Measurements from ENCODE around the gene ZNF674. TPM values are rescaled to one million over a fixed set of nuclear protein-coding genes. Genes with fewer than 3 reads are reported as not detected.

ZNF674 gene
- total and polyA plus RNA-seq, 2 donors (not counting 3 experiments of a cell fraction or from before 2014, with no cell fraction given) = 2.5 to 6.7 TPM

DNA sequence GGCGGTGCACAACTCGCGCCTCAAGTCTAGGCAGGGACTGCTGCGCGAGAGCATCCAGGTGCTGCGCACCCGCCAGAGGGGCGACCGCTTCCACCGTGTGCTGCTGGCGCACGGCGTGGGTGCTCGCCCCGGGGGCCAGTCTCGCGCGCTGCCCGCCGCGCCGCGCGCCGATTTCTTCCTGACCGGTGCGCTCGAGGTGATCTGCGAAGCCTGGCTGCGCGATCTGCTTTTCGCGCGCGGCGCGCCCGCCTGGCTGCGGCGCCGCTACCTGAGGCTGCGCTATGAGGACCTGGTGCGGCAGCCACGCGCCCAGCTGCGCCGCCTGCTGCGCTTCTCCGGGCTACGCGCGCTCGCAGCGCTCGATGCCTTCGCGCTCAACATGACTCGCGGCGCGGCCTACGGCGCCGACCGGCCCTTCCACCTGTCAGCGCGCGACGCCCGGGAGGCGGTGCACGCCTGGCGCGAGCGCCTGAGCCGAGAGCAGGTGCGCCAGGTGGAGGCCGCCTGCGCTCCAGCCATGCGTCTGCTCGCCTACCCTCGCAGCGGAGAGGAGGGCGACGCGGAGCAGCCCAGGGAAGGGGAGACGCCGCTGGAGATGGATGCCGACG lies 29.7 kb upstream of the ZNF674 start:
- peaks cover 30% of the 10 kb centered on the region for H3K4me1 ChIP-seq (ENCODE audit: control insufficient read depth, extremely low read depth, insufficient read depth, low read length)
- TF ChIP-seq EZH2 (IDR thresholded peaks at IDR 0.05; ENCODE audit: borderline replicate concordance, low read depth, low read length, severe bottlenecking) = no peak
- no peak for TF ChIP-seq POLR2AphosphoS5 (IDR thresholded peaks at IDR 0.05; ENCODE audit: insufficient read depth, low read depth, low read length)
- TF ChIP-seq POLR2A (IDR thresholded peaks at IDR 0.05; ENCODE audit: low read depth, low read length) = no peak
- TF ChIP-seq FOS (IDR thresholded peaks at IDR 0.05; ENCODE audit: borderline replicate concordance, insufficient read depth, low read length) = no peak
- TF ChIP-seq, protein P1, sequence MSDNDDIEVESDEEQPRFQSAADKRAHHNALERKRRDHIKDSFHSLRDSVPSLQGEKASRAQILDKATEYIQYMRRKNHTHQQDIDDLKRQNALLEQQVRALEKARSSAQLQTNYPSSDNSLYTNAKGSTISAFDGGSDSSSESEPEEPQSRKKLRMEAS (IDR thresholded peaks at IDR 0.05; ENCODE audit: insufficient read depth, insufficient read length) = no peak
- no peak for TF ChIP-seq GATA2 (IDR thresholded peaks at IDR 0.05; ENCODE audit: insufficient read depth, insufficient read length, low read depth, low read length)
- TF ChIP-seq JUN (IDR thresholded peaks at IDR 0.05; ENCODE audit: borderline replicate concordance, insufficient read depth, insufficient read length, low read depth) = no peak
- H3K9me3 ChIP-seq (replicated peaks; ENCODE audit: control insufficient read depth, insufficient read depth, low read length) = no peaks in the 10 kb centered on the region
- BruUV-seq (replicated peaks) = no TSS peak
- no peaks in the 10 kb centered on the region for H4K20me1 ChIP-seq (replicated peaks; ENCODE audit: control insufficient read depth, extremely low read depth, insufficient read depth, low read length)
- H3K4me3 ChIP-seq (replicated peaks in 1 of 3; ENCODE audit: insufficient read depth in 1 of 3, low read depth in 1 of 3, low read length in 3 of 3) = peak overlapping the region; percentile 48 to 67 (median 61)
- POLR2A ChIA-PET = no interaction called here
- CTCF ChIA-PET = interaction anchor here (0.6 to 4.0 kb wide), 3 partner anchors 8 to 67 kb away, joined by 3 to 11 read pairs (median 4); no protein-coding TSS in a partner anchor
- intact Hi-C loops (cut with micrococcal nuclease) = loop anchor here (1.0 to 10.0 kb wide), 2 partner anchors 51 to 220 kb away; no protein-coding TSS in a partner anchor
- H2AFZ ChIP-seq (ENCODE audit: low read depth, low read length) = peak overlapping the region; percentile 48
- dilution Hi-C loops (cut with MboI; ENCODE audit: extremely low pct_ligation_motif_present, low sequenced_read_pairs) = no loop called here
- H3K9ac ChIP-seq (replicated peaks; ENCODE audit: extremely low read depth, insufficient read depth, low read length) = no peak overlapping the region
- peak overlapping the region; percentile 76 for H3K4me2 ChIP-seq (ENCODE audit: insufficient read depth, low read length)
- peak; percentile 26 for DNase-seq (ENCODE audit: low read depth, low spot score)
- H3K36me3 ChIP-seq (ENCODE audit: control insufficient read depth in 2 of 2, extremely low read depth in 1 of 2, insufficient read depth in 2 of 2, low read length in 2 of 2) = no peaks in the 10 kb centered on the region
- peak; percentile 37 for FAIRE-seq
- H3K9me1 ChIP-seq (replicated peaks; ENCODE audit: control insufficient read depth, extremely low read depth, insufficient read depth, low read length) = no peaks in the 10 kb centered on the region
- no peak overlapping the region for H3K27ac ChIP-seq (ENCODE audit: insufficient read depth, low read depth, low read length)
- H3K27me3 ChIP-seq (ENCODE audit: control insufficient read depth in 2 of 2, insufficient read depth in 2 of 2, low read length in 2 of 2) = no peaks in the 10 kb centered on the region
- H3K79me2 ChIP-seq (ENCODE audit: control insufficient read depth, insufficient read depth, low read length) = peaks cover 3% of the 10 kb centered on the region

Data from endothelial cell of umbilical vein (primary cell).